Stomach (tissue), 9 donors: ENCODE data around the gene PPIL6. TPM values are rescaled to one million over a fixed set of nuclear protein-coding genes. Genes with fewer than 3 reads are reported as not detected.
A peak's percentile ranks its signal among the peaks of the same experiment; 100 is the strongest.

Experiments
- DNase-seq, 2 donors: peaks; one replicate each; pipeline versions ENCODE4 v3.0.0 to v3.0.0-alpha.2; 2013 to 2019
- H3K27ac ChIP-seq, 5 donors: fragments of 200-600 bp in 4 of 5; sonication (generic) in 4 of 5; one replicate each; pipeline ENCODE4 v1.5.1; 2013 to 2019; ENCODE audit warnings: mild to moderate bottlenecking in 1 of 5, moderate library complexity in 1 of 5
- H3K27me3 ChIP-seq, 3 donors: fragments of 200-600 bp; sonication (generic); one replicate each; pipeline ENCODE4 v1.5.1; 2017 to 2019; ENCODE audit warnings: mixed run types in 1 of 3
- H3K36me3 ChIP-seq, 4 donors: fragments of 200-600 bp; sonication (generic); 1 replicate in 3 of 4; 2 replicates in 1 of 4; pipeline ENCODE4 v1.5.1; 2016 to 2019
- H3K4me1 ChIP-seq, 4 donors: fragments of 200-600 bp; sonication (generic); one replicate each; pipeline ENCODE4 v1.5.1; 2016 to 2019
- H3K4me3 ChIP-seq, 4 donors: fragments of 200-600 bp; sonication (generic) in 3 of 4; one replicate each; pipeline ENCODE4 v1.5.1; 2016 to 2019; ENCODE audit warnings: mild to moderate bottlenecking in 1 of 4
- H3K9me3 ChIP-seq, 4 donors: fragments of 200-600 bp; sonication (generic); one replicate each; pipeline ENCODE4 v1.5.1; 2016 to 2019
- EP300 ChIP-seq: sonication (generic); formaldehyde crosslinking; IDR thresholded peaks from one replicate; pipeline ENCODE4 v1.6.1; 2017; ENCODE audit warnings: antibody characterized with exemption
- POLR2A ChIP-seq, 4 donors: fragments of 450-650 bp; IDR thresholded peaks; one replicate each; pipeline ENCODE4 v1.6.1; 2016; ENCODE audit warnings: antibody characterized with exemption in 4 of 4, control low read depth in 2 of 4, mild to moderate bottlenecking in 1 of 4, moderate library complexity in 1 of 4
- POLR2AphosphoS5 ChIP-seq, 3 donors: sonication (generic); formaldehyde crosslinking; IDR thresholded peaks; one replicate each; pipeline ENCODE4 v1.6.1; 2016; ENCODE audit warnings: antibody characterized with exemption in 3 of 3
- WGBS, 5 donors: extraction: QIAGEN DNeasy Blood & Tissue Kit in 3 of 5; methylation state at CpG; one replicate each; pipeline versions ENCODE4 v1.1.5 to v1.1.7; 2013 to 2018; 5-methylcytosine and 5-hydroxymethylcytosine counted together
- intact Hi-C: fragments of 100-400 bp; cut with DNase I; formaldehyde crosslinking; loops from one replicate; pipeline ENCODE4 v1.15.1; 2023; ENCODE audit warnings: low total_unique reads
- polyA plus RNA-seq, 3 donors: library from polyadenylated mRNA; stranded (reverse); fragments of 200-250 nt; gene quantifications; one replicate each; pipeline ENCODE4 v1.2.3, GENCODE V29; 2013
- total RNA-seq, 5 donors: library from RNA; depleted of rRNA; stranded (reverse); fragments of >200 nt; gene quantifications; one replicate each; pipeline versions ENCODE4 v1.1.0 to v1.2.3, GENCODE V29; 2014 to 2016
- TF ChIP-seq, protein P1 (sequence below), 7 experiments: fragments of 450-650 bp in 4 of 7; fragments of 200-600 bp in 3 of 7; sonication (generic) in 3 of 7; IDR thresholded peaks; one replicate each; pipeline ENCODE4 v1.5.1; 2016 to 2019; ENCODE audit warnings: antibody characterized with exemption in 7 of 7, control low read depth in 2 of 7, mild to moderate bottlenecking in 1 of 7
- donor health status: healthy with polysubstance abuse.
- donor health status: Bipolar disorder and iron deficiency.
- donor health status: healthy.

Gene PPIL6
- total and polyA plus RNA-seq, 8 donors = 1.0 to 8.6 (median 3.0) TPM; not detected in 2

DNA sequence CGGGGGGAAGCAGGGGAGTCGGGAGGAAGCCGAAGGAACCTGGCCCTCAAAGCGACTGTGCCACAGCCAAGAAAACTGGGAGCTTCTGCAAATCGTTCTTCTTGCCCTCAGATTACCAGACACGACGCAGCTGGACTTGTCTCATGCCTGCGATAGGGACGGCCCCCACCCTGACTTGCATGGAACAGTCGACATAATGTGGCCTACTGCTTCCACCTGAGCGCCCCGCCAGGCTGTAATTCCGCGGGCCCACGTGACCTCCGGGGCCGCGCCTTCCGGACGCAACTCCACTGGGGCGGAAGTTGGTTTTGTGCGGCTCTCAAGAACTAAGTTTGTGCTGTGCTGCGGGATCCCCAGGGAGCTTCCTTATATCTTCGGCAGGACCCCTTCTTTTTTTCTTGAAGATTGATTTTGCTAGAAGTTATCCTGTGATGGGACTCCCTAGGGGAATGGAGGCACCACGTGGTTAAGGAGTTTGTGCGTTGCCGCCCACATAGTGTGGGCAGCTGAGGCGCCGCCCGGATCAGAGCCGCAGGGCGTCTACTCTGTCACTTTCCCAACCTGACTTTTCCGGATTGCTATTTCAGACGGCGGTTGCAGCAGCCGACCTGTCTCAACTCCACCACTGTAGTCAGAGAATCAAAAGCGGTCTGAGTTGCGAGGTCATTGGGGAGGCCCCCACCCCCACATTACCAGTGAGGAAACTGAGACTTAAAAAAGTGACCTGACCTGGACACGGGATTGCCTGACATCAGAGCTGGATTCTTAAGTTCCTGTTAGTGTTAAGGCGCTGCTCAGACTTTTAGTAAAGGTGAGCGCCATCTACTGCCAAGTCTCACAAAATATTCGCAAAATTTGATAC, 57.6 kb downstream of the PPIL6 start:
- peaks cover 3 to 11% (median 6%) of the 10 kb centered on the region in 4 donors for H3K36me3 ChIP-seq
- no peaks in the 10 kb centered on the region for H3K9me3 ChIP-seq
- peaks cover 27 to 53% (median 42%) of the 10 kb centered on the region in 4 donors for H3K4me1 ChIP-seq
- intact Hi-C loops = no loop called here
- TF ChIP-seq, protein P1, sequence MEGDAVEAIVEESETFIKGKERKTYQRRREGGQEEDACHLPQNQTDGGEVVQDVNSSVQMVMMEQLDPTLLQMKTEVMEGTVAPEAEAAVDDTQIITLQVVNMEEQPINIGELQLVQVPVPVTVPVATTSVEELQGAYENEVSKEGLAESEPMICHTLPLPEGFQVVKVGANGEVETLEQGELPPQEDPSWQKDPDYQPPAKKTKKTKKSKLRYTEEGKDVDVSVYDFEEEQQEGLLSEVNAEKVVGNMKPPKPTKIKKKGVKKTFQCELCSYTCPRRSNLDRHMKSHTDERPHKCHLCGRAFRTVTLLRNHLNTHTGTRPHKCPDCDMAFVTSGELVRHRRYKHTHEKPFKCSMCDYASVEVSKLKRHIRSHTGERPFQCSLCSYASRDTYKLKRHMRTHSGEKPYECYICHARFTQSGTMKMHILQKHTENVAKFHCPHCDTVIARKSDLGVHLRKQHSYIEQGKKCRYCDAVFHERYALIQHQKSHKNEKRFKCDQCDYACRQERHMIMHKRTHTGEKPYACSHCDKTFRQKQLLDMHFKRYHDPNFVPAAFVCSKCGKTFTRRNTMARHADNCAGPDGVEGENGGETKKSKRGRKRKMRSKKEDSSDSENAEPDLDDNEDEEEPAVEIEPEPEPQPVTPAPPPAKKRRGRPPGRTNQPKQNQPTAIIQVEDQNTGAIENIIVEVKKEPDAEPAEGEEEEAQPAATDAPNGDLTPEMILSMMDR (IDR thresholded peaks at IDR 0.05) = peak in 4 of 7 experiments; percentile 23 to 64 (median 48)
- TF ChIP-seq POLR2AphosphoS5 (IDR thresholded peaks at IDR 0.05) = peak; percentile 42 to 62 (median 57)
- TF ChIP-seq POLR2A (IDR thresholded peaks at IDR 0.05) = peak in 2 of 4 donors; percentile 38 to 47
- peak; percentile 28 for TF ChIP-seq EP300
- H3K27me3 ChIP-seq = no peaks in the 10 kb centered on the region
- peak overlapping the region; percentile 99 to 100 (median 99) for H3K27ac ChIP-seq
- DNase-seq = peak; percentile 92 to 98
- H3K4me3 ChIP-seq = peak overlapping the region; percentile 64 to 94 (median 86)
- WGBS, 5 donors = 0 to 1% (median 0%) methylated on average over 30 to 42 of the region's 42 CpGs

DNA sequence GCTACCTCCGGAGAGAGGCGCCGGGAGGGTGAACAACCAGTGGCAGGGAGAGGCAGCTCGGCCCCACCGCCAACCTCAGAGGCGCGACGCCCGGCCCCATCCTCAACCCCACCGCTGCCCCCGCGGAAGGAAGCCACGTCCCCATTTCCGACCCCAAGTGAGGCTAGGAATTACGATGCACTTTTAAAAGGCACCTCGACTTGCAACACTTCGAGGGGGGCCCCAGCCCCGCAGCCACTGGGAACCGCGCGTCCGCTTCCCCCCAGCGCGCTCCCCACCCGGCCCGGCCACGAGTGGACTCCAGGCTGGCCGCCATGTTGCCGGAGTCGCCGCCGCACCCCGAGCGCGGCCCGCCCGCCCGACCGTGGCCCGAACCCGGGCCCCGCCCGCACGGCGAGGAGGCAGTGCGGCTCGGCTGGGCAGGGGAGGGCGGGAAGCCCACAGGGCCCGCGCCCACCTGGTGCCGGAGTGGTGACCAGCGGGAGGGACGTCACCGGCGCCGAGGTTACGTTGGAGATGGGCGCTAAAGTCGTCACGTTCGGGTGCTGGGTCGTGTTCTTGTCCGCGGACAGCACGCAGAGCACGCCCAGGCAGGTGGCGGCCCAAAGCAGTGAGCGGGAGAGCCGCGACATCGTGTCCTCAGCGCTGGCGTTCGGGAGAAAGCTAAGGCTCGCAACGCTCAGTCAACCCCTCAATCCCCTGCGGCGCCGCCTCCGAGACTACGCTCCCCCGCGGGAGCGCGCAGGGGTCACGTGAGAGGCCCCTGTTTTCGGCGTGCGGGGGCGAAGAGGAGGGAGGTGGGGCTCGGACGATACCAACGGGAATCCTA, 58.5 kb downstream of the PPIL6 start, which contains the start of gene CD164:
Gene CD164 (minus strand): TSS at position 721 of the 829 bp plus-strand sequence. CDS start 89 bp downstream, at position 632.
- peaks cover 8 to 19% (median 15%) of the 10 kb centered on the region in 4 donors for H3K36me3 ChIP-seq
- H3K4me3 ChIP-seq = peak within 1 kb of the TSS; percentile 64 to 94 (median 86)
- H3K27me3 ChIP-seq = no peaks in the 10 kb centered on the region
- DNase-seq = peak; percentile 93 to 98
- WGBS, 5 donors = 0 to 2% (median 0%) methylated on average over 33 to 93 of the region's 93 CpGs
- H3K9me3 ChIP-seq = no peaks in the 10 kb centered on the region
- H3K27ac ChIP-seq = peak within 1 kb of the TSS; percentile 99 to 100 (median 99)
- TF ChIP-seq POLR2AphosphoS5 (IDR thresholded peaks at IDR 0.05) (peak; percentile 99), POLR2A (IDR thresholded peaks at IDR 0.05) (peak in 2 of 4 donors; percentile 89 to 97), EP300 (no peak)
- H3K4me1 ChIP-seq = peaks cover 28 to 62% (median 46%) of the 10 kb centered on the region in 4 donors
- intact Hi-C loops = no loop called here

DNA sequence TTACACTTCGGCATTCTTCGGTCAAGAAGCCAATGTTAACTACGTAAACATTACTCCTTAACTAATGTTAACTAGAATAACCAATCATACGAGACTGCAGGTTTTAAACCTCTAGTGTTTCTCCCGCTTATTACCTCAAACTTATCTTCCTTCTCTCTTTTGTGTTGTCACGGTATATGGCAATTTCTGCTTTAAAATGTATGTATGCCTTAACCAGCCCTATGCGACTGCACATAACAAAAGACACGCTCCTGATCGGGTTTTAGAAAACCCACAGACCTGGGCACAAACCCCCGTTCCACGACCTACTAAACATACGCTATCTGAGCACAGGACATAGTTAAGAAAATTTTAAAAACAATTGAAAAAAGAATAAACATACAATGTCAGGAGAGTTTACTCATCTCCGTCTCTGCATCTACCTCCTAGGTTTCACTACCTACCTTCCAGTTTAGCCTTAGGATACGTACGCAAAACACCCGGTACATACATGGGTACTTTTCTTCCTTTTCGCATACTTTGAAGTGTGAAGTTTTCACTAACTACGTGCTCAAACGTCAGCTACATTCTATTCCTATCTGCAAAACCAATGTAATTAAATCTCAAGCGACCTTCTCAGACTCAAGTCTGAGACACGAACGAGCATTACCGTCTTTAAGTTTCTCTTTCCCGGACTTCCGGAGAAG, 59.2 kb downstream of the PPIL6 start:
- H3K9me3 ChIP-seq = no peaks in the 10 kb centered on the region
- H3K36me3 ChIP-seq = peaks cover 15 to 27% (median 22%) of the 10 kb centered on the region in 4 donors
- peak in 1 of 2 donors; percentile 48 for DNase-seq
- 0 to 1% (median 0%) methylated on average over 25 of the region's 25 CpGs for WGBS, 5 donors
- H3K27me3 ChIP-seq = no peaks in the 10 kb centered on the region
- H3K4me3 ChIP-seq = peak overlapping the region; percentile 64 to 94 (median 86)
- peaks cover 28 to 69% (median 49%) of the 10 kb centered on the region in 4 donors for H3K4me1 ChIP-seq
- TF ChIP-seq POLR2AphosphoS5 (IDR thresholded peaks at IDR 0.05) (no peak), EP300 (no peak), POLR2A (IDR thresholded peaks at IDR 0.05) (no peak)
- TF ChIP-seq, protein P1 (IDR thresholded peaks at IDR 0.05) = no peak
- H3K27ac ChIP-seq = peak overlapping the region; percentile 99 to 100 (median 99)
- intact Hi-C loops = no loop called here

DNA sequence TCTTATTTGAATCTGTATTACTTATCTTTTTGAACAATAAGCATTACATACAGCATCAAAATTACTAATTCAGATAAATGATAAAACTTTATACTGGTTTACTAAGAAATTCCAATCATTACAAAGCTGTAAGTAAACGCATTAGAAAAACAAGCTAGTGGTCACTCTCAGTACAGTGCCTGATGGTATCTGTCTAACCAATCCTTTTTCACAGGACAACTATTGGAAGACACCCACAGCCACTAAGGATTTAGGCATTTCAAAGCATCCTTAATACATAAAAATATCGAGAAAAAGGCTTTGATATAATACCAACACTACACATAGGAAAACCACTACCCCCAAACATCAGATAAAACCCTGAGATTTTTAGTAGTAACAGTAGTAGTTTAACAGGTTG, 60.7 kb downstream of the PPIL6 start:
- intact Hi-C loops = no loop called here
- TF ChIP-seq POLR2AphosphoS5 (IDR thresholded peaks at IDR 0.05) (no peak), EP300 (no peak), POLR2A (IDR thresholded peaks at IDR 0.05) (no peak)
- TF ChIP-seq, protein P1 (IDR thresholded peaks at IDR 0.05) = no peak
- peak overlapping the region in 1 of 5 donors; percentile 100 for H3K27ac ChIP-seq
- peak overlapping the region; percentile 64 to 94 (median 86) for H3K4me3 ChIP-seq
- H3K36me3 ChIP-seq = peaks cover 29 to 42% (median 37%) of the 10 kb centered on the region in 4 donors
- no peak for DNase-seq
- H3K9me3 ChIP-seq = no peaks in the 10 kb centered on the region
- no peaks in the 10 kb centered on the region for H3K27me3 ChIP-seq
- H3K4me1 ChIP-seq = peaks cover 25 to 68% (median 48%) of the 10 kb centered on the region in 4 donors
- 11 to 27% (median 15%) methylated on average over 2 of the region's 2 CpGs for WGBS, 5 donors
